NAMALWA (cell line): ENCODE data around the gene TFEB.

ENCODE experiments used
- DNase-seq: peaks from one replicate; pipeline ENCODE4 v3.0.0-alpha.2; 2015; ENCODE audit warnings: low spot score

The TFEB gene

DNA sequence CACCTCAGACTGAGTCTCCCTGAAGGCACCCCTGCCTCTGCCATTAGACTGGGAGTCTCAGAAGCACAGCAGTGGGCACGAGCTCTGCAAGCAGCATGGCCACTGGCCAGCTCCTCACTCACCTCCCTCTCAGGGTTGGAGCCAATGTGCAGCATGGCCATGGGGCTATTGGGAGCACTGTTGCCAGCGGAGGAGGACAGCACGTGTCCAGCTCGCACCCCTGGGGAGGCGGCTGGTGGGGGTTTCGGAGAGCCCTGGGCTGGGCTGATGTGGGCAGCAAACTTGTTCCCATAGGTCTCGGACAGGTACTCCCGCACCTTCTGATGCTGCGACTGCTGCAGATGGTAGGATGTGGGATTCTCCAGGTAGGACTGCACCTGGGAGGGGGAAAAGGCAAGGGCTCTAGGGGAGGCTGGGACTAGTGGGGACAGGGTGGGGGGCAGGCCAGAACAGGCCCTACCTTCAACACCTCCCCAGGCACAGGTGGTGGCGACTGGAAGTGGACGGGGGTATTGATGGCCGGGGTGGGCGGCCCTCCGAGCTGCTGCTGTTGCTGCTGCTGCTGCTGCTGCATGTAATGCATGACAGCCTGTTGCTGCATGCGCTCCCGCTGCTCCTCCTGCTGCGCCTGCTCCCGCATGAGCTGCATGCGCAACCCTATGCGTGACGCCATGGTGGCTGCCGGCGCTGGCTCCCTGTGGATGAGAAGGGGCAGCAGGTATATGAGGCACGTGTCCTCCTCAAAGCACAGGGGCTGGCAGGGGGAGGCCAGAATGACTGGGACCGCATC lies 44.7 kb downstream of the TFEB start:
- DNase-seq: no peak

DNA sequence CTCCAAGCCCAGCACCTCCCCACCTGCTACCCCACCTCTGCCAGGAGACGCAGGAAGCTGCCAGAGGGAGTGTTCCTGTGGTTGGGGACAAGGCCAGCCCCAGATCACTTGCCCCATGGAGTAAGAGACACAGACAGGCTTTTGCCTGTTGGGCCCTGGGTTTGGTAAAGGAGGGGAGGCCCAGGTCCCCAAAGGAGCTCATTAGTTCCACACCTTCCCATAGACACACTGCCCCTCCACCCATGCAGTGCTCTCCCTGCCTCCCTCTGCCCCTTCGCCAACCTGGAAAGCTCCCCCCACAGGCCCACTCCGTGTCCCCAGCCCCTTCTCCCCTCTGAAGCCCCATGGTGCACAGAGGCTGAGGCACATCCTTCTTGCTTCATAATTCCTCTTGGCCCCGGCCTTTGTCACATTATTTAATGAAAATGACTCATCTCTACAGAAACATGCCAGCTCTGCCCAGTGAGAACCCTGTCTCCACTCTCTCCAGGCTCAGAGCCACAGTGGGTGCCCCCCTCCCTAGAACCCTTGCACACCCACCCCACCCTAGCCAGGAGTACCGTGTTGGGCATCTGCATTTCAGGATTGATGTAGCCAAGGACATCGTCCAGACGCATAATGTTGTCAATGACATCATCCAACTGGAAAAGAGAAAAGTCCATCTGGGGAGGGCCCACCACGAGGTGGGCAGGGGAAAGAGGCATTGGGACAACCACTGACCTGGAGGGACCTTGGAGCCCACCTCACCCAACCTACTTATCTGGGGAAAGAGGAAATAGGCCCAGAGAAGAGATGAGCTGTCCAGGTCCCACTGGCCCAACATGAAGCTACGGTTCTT lies 46.0 kb downstream of the TFEB start:
- DNase-seq: no peak

DNA sequence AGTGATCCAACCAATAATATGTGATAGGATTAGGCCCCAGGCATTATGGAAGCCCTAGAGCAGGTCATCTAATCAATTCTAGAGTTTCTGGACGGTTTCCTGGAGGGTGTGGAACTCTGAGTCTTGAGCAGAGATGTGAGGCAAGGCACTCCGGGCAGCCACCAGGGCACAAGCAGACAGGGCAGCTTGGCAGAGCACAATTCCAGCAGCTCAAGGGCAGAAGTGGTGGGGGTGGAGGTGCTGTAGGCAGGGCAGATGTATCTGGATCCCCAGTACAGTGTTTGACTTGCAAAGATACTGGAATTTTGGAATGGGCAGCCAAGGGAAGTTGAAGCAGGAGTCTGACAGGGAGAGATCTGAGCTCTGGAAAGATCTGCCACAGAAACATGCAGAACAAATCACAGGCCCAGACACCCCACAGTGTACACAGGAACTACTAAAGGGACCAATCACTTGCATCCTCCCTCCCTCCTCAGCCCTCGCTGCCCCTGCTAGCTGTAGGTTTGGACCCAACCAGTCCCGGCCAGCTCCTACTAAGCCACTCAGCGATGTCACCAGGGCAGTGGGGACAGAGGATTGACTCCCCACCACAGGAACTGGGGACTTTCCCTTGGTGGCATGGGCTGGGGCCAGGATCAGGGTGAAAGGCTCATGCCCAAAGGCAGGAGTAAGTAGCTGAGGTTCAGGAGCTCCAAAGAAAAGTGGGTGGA lies 47.0 kb downstream of the TFEB start:
- no peak for DNase-seq

DNA sequence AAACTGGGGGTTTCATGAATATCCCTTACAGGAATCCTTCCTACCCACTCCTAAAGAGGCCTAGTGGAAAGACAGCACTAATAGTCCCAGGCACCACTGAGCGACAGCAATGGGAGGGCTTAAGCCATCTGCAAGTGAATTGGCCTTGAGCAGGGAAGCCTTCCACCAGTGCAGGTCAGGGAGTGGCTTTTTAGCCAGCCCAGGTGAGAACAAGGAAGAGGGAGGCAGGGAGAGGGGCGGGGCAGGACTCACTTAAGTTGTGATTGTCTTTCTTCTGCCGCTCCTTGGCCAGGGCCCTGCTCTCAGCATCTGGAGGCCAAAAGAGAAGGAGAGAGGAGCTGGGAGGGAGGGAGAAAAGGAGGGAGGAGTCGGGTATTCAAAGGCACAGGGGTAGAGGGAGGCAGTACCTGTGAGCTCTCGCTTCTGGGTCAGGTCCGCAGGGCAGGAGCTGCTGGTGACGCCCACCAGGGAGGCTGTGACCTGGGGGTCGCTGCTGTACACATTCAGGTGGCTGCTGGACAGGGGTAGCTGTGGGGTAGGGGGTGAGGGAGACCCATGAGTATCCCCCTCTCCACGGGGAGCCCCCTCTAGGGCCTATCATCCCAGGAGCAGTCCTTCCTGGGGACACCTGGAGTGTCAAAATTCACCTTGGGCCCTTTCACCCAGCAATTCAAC lies 47.8 kb downstream of the TFEB start:
- no peak for DNase-seq

DNA sequence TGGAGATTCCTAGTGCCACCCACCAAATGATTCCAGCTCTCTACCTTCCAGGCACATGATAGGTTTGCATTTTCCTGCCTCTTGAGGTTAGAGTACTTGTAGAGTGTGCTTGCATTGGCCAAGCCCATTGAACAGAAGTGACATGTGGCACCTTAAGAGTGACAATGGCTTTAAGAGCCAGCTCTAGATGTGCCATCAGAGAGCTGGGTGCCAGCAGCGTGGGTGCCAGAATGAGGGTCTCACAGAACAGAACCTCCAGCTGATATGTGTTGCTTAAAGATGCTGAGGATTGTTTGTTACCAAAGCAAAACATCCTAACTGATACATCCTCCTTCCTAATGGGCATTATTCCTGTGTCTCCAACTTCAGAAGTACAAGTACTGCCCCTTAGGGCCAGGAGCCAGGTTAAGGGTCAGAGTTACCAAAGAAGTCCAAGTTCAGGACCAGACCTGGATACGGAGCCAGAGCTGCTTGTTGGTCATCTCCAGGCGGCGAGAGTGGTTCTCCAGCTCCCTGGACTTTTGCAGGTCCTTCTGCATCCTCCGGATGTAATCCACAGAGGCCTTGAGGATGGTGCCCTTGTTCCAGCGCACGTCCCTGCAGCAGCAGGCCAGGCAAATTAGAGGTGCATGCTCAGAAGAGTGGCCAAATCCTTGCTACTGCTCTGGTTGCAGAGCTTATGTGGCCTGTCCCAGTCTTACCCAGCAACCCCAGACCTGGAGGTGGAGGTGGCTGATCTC lies 49.6 kb downstream of the TFEB start:
- no peak for DNase-seq

DNA sequence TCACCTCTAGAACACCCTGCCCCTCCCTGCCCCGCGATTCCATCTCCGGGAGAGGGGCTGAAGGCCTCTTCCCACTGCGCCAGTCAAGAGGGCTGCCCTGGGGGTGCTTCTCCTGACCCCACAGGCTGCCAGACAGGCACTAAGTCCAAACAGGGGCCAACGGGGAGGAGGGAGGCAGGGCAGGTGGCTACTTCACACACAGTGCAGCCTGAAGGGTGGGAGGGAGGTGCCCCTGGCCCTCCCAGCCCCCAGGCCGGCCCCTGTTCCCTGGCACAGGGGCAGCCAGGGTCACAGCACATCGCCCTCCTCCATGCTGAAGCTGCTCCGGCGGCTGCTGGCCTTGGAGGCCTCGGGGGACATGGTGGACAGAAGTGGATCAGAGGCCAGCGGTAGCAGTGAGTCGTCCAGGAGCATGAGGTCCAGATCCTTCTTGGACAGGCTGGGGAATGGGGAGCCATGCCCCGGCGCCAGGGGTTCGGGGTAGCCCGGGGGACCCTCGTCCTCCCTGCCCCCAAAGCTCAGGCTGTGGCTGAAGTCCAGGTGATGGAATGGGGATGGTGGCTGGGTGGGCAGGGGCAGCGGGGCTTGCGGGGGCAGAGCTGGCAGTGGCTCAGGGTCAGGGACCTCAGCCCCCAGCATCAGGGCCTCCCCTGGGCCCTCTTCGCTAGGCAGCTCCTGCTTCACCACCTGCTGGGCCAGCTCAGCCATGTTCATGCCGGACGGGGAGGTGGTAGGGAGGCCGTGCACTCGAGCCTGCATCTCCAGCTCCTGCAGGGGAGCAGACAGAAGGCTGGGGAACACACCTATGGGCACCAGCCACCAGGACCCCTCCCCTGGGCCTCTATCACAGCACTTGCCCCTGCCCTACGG lies 50.9 kb downstream of the TFEB start:
- DNase-seq: no peak

DNA sequence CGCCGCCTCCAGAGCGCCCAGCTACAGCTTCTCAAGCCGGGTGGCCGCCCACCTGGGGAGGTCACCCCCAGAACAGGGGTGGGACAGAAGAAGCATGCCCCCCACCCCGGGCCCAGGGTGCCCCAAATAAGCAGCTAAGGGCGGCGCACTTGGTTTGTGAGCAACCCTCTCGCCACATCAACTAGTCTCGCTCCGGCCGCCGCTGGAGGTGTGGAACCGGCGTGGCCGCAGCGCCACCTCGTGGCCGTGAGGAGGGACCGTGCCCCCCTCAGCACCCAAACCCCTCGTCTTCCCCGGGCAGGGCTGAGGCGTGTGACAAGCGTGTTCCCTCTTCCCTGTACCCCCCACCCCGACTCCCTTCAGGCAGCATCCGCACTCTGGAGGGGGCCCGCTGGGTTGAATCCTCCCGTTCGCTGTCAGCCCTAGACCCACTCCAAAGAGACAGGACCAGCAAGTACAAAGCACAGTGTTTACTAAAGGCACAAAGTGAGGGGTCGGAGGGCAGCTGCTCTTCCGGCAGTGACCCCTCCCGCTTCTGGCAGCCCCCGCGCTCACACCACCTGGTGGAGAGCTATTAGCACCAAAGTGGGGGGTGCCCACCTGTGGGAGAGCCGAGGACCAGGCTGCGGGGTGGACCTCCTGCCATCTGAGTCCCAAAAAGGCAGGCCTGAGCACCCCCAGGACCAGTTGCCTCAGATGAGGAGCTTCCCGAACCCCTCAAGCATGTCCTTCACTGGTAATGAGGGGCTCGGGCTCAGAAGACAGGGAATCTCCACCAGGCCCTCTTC lies 51.7 kb downstream of the TFEB start:
- DNase-seq: peak; percentile 82

DNA sequence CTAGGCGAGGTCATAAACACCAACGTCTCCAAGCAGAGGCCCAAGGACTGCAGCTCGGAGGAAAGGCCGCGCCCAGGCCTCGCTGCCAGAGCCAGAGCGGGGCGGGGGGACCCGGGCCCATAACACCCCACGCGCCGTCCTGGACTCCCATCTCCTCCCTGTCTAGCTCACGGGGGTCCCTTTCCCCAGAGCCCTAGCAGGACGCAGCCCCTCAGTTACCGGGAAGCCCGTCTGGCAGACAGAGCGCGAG lies 52.2 kb downstream of the TFEB start:
- DNase-seq: no peak

DNA sequence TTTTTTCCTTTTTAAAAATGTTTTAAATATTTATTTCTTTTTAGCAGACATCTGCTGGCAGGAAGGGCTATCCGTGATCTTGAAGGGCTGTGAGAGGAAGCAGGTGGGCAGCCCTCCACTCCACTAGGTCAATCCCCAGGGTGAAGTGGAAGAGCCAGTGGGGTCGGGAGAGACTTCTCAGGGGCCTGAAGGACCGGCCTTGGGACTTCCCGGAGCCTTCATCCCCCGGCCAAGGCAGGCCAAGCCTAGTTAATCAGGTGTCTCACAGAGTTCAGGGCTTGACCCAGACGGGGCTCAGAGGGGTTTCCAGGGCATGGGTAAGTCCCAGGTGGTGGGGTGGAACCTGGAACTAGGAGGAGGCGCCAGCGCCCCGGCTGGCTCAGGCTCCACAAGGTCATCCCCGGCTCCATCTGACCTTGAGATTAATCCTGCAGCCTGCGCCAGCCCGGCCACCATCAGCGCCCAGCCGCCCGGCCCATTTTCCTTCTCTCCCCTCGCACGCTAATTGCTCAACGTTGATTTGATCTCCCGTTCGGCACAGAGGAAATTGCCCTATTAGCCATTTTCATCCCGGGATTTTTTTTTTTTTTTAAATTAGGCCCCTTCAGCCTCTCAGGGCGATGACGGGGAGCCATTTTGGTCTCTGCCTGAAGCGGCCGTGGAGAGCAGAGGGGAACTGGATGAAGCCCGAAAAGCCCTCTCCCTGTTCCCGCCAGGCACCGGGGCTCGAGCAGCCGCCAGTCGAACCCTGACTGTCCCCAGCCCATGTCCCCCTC lies 52.7 kb downstream of the TFEB start:
- DNase-seq: no peak

DNA sequence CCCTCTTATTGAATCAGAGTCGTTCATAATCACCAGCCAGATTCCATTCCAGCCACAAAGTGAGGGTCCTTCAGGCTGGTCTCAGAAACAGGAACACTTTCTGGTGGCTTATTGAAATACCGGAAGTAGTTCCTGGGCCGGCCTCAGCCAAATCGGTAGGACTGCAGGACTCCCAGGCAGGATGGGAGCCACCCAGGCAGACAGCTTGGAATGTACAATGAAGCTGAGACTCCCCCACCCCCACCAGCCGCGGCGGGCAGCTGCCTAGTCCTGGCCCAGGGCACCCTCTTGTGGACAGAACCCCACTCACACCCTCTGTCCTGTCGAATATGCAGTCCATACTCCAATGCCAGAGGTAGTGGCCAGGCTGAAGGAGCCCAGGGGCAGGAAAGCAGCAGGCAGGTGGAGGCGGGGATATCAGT lies 53.3 kb downstream of the TFEB start:
- peak; percentile 79 for DNase-seq

DNA sequence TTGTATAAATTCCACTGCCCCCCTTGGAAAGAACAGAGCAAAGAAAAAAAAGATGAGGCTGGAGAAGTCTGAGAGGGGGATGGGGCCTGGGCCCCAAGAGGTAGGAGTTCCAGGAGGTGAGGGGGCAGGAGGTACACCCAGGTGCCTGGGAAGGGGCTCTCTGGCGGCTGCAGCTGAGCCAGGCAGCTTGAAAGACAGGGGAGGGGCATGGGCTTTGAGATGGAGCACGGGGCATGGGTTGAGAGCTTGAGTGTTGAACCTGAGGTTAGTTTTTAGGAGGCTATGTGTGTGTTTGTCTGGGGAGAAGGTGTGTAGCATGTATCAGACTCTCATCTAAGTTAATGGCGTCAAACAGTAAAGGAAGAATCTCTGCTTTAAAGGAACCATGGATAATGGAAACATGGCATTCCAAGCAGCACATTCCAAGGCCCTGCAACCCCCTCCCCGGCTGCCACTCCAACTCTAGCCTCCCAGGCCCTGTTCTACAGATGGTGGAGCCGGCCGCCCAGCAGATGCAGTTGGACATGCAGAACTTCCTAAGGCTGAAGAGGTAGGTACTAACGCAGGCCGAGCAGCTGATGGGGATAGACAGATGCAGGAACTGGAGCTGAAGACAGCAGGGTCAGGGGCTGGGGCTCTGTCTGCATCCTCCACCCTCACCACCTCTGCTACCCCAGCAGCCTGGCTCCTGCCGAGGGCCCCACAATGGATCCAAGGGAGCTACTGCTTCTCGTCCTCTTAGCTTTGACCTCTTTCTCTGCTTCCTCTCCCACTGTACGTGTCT lies 55.0 kb downstream of the TFEB start:
- DNase-seq: no peak

DNA sequence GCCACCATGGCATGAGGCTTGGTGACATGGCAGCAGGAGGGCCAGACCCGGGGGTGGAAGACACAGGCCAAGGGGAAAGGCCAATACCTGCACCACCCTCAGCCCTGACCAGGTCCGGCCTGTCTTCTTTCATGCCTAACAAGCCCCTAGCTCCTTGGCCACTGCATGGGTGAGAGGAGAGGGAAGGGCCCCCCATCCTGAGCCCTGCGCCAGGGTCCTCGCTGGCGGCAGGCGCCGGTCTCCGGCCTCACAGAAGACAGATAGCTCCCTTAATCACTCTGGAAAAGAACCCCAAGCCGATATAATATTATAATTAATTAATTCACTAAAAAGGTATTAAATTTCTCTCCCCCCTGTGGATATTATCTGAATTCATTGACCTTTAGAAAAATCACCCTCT lies 55.7 kb downstream of the TFEB start:
- no peak for DNase-seq

DNA sequence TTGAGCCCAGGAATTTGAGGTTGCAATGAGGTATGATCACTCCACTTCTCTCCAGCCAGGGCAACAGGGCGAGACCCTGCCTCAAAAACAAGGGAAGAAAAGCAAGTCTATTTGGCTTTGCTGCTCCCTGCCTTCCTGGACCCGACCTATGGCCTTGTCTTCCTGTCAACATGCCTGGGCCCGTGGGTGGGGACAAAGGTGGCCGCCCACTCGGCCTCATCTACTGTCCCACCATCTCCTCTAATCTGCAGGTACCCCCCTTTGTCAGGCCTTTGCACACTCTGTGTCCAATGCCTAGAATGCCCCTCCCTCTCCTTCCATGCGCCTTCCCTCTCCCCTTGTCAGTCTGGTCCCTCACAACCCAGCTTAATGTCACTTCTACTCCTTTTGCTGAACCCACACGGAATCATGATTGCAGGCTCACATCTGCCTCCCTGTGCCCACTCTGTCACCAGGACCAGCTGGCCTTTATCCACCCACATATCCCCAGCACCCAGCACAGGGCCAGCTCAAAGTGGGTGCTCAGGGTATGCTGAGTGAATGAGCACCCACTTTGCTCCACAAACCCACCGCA lies 56.8 kb downstream of the TFEB start:
- DNase-seq: no peak

DNA sequence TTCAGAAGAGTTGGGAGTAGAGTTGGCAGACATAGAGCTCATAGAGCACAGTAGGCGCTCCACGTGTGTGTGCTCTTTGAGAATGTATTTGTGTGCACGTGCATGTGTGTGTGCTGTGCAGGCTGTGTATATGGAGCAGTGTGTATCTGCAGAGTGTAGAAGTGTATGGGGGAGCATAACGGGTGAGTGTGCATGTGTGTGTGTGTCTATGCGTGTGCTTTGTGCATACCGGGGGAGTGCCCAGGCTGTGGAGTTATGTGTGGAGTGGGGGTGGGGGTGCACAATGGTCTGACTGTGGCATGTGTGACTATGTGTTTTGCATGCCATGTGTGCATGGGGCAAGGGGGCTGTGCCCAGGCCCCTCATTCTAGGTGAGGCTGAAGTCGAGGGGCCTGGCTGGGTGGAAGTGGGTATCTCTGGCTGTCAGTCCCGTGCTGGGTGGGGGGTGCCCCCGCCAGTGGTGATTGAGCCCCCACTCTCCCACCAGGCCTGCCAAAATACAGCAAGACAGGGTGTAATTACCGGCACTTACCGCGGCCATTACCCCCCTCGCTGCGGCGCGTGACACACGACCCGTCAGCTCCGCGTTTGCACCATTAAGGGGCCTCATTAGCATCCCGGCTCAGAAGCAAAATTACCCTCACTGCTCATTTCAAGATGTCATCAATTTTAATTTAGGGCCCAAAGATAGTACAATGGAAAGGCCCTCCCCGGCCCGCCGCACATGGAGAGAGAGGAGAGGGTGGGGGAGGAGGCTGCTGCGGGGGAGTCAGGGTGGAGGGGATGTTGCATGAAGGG lies 58.1 kb downstream of the TFEB start:
- DNase-seq: no peak

DNA sequence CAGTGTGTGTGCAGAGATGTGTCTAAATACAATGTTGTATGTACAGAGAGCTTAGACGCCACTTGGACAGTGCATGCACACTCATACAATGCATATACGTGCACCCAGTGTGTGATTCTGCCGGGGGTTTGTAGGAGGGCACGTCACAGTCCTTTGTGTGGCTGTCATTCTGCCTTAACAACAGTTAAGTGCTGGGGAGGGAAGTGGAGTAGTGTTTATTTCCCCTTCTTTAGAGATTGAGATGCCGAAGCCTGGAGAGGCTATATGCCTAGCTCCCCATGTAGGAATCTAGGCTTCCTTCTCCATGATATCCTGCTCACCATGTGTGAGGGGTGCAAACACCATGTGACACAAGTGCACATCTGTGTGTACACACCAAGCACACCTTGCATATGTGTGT lies 59.0 kb downstream of the TFEB start:
- DNase-seq: no peak

DNA sequence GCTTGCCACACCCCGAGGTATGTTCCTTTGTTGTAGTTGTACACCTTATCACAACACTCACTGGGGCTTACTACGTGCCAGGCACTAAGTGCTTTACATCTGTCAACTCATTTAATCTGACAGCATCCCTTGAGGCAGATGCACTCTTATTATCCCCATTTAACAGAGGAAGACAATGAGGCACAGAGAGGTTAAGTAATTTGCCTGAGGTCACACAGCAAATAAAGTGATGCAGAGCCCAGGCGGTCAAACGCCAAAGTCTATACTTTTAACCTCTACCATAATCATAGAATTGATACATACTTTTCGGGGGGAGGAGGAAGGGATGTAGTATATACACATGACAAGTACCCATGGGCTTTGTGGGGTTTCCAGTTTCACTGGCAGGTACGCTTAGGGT lies 59.4 kb downstream of the TFEB start:
- no peak for DNase-seq

DNA sequence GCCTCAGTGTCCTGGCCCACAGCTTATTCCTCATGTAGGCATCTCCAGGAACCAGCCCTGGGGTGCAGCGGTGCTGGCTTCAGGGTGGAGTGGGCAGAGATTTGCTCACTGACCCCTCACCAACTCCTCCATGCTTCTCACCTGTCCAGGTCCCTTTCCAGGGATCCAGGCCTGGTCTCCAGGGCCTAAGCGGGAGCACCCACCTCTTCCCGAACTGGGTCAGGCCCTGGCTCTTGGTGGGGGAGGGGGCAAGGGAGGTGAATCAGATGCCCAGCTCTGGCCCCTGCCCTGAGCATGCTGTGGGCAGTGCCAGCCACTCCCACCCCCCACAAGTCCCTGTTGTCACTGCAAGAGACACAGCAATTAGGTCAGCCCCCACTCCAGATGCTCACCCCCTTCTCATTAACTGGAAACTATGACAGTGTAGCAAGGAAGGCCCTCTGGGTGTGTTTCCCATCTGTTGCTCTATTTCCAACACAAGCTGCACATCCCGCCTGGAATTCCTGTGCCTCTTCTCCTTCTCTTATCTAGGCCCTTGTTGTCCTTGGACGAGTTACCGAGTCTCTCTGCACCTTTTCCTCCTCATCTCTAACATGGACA lies 60.1 kb downstream of the TFEB start:
- DNase-seq: no peak
